Neutrophil (primary cell): ENCODE data around the gene ACIN1.
A peak's percentile ranks its signal among the peaks of the same experiment; 100 is the strongest.

ENCODE experiments used
- H3K27ac ChIP-seq: fragments of 200-600 bp; sonication (generic); 2 replicates; pipeline ENCODE4 v1.5.1; 2016; ENCODE audit warnings: mild to moderate bottlenecking, moderate library complexity
- H3K27me3 ChIP-seq: fragments of 200-600 bp; sonication (generic); 2 replicates; pipeline ENCODE4 v1.6.0; 2016; ENCODE audit warnings: mild to moderate bottlenecking
- H3K36me3 ChIP-seq: fragments of 200-600 bp; sonication (generic); 2 replicates; pipeline ENCODE4 v1.5.1; 2017
- H3K4me1 ChIP-seq, 2 experiments: fragments of 200-600 bp in 1 of 2; sonication (generic) in 1 of 2; 1 replicate in 1 of 2; 2 replicates in 1 of 2; pipeline versions ENCODE4 v1.5.1 to v1.6.1; 2013 to 2016; ENCODE audit warnings: low read depth in 1 of 2, low read length in 1 of 2, mild to moderate bottlenecking in 1 of 2, moderate library complexity in 1 of 2; ENCODE audit not compliant: control insufficient read depth in 1 of 2, insufficient read depth in 1 of 2
- H3K4me3 ChIP-seq, 2 experiments: fragments of 200-600 bp in 1 of 2; sonication (generic) in 1 of 2; 1 replicate in 1 of 2; 2 replicates in 1 of 2; pipeline ENCODE4 v1.5.1; 2013 to 2016; ENCODE audit warnings: low read depth in 1 of 2, low read length in 1 of 2, mild to moderate bottlenecking in 1 of 2, moderate library complexity in 1 of 2
- H3K9me3 ChIP-seq: fragments of 200-600 bp; sonication (generic); 2 replicates; pipeline ENCODE4 v1.5.1; 2016
- TF ChIP-seq, protein P1 (sequence below): fragments of 200-600 bp; sonication (generic); IDR thresholded peaks from 2 replicates; pipeline ENCODE4 v1.5.1; 2016; ENCODE audit warnings: antibody characterized with exemption

The ACIN1 gene

DNA sequence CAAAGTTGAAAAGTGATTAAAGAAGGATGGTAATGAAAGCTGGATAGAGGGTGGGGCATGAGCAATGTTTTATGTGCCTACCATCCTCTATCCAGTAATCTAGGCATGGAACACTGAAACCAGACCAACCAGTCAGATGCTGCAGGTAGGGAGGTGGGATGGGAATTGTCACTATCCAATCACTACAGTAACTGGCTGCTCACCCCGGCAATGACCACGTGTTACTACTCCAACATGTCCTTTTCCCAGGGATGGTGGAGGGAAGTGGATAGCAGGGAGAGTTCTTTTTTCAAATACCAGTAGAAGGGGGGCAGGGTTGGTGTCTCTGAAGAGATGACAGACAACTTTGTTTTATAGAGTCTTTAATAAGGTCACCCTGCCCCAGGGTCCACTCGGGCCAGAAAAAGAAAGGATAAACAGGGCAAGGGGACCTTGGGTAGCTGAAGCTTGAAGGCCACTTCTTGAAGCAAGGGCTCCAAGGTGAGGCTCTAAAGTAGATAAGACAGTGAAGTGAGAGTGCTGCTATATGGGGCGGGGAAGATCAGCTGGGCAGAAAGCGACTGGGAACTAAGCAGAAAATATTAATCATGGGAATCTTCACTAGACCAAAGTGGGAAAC lies 22.9 kb downstream of the ACIN1 start:
- TF ChIP-seq, protein P1, sequence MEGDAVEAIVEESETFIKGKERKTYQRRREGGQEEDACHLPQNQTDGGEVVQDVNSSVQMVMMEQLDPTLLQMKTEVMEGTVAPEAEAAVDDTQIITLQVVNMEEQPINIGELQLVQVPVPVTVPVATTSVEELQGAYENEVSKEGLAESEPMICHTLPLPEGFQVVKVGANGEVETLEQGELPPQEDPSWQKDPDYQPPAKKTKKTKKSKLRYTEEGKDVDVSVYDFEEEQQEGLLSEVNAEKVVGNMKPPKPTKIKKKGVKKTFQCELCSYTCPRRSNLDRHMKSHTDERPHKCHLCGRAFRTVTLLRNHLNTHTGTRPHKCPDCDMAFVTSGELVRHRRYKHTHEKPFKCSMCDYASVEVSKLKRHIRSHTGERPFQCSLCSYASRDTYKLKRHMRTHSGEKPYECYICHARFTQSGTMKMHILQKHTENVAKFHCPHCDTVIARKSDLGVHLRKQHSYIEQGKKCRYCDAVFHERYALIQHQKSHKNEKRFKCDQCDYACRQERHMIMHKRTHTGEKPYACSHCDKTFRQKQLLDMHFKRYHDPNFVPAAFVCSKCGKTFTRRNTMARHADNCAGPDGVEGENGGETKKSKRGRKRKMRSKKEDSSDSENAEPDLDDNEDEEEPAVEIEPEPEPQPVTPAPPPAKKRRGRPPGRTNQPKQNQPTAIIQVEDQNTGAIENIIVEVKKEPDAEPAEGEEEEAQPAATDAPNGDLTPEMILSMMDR, result no peak
- Histone ChIP-seq H3K27ac (peak overlapping the region; percentile 66), H3K4me3 (no peak overlapping the region), H3K4me1 (peaks cover 33 to 37% of the 10 kb centered on the region in 2 experiments), H3K27me3 (no peaks in the 10 kb centered on the region), H3K36me3 (peaks cover 80% of the 10 kb centered on the region), H3K9me3 (no peaks in the 10 kb centered on the region)

DNA sequence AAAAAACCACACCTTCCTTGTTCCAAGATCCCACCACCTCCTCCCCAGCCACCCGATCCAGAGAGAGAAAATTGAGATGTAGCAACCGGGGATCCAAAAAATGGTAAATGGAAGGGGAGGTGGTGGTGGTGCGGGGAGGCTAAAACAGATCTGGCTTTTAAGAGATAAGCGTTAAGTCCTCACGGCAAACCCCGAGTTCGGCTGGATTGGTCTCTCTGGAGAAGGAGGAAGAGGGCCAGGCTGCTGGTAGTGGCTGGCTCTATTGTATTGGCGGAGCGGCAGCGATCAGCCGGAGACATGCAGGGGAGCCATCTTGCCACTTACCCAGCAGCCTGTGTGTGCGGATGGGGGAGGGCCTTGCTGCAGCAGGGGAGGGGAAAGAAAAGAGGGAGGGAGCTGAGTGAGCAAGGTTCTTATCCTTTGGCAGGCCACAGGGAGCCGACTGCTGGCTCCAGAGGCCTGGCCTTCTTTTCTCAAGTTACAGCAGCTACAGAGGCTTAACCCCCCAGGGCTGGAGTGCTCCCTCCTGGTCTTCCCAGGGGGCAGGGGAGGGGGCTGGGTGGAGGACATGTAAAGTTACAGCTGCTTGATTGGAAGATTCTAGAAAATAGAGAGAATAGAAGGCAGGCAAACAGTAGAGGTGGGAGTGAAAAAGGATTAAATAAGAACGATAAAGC lies 23.6 kb downstream of the ACIN1 start:
- Histone ChIP-seq H3K36me3 (peaks cover 80% of the 10 kb centered on the region), H3K27me3 (no peaks in the 10 kb centered on the region), H3K4me3 (peak overlapping the region; percentile 30 to 39), H3K27ac (peak overlapping the region; percentile 66), H3K4me1 (peaks cover 33 to 37% of the 10 kb centered on the region in 2 experiments), H3K9me3 (no peaks in the 10 kb centered on the region)
- TF ChIP-seq, protein P1, result no peak

DNA sequence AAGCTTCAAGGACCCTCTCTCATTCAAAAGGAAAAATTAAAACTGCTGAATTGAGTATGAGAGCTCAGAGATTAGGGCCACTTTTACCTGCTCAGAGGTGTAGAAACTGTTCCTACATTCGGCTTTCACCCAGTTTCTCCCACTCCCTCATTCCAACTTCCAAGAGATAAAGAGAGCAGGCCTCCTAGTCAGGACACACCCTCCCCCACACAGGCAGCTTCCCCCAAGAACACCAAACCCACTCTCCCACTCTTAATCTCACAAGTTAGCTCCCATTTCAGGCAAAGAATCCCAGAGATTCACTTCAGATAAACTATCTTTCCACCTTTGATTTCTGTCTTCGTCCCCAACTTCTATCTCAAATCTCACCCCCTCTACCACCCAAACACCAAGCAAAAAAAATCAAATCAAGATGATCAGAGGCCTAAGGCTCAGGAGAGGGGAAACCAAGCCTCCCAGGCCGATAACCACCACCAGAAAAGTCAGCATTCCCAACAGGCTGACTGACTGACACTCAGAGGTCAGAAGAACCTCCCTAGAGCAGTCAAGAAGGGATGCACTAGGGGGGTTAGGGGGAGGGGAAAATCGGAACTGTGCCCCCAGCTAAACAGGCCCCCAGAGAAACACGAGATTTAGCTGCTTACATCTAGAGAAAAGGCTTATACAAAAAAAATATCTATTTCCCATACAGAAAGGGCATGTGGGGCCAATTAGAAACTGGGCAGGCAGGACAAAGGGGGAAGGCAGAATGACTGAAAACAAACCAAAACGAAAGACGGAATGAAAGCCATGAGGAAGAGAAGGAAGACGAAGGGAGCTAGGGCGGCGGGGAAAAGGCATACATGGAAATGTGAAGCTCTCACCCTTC lies 24.4 kb downstream of the ACIN1 start:
- H3K4me3 ChIP-seq, result peak overlapping the region in 1 of 2 experiments; percentile 30
- H3K4me1 ChIP-seq, result peaks cover 33 to 37% of the 10 kb centered on the region in 2 experiments
- H3K27me3 ChIP-seq, result no peaks in the 10 kb centered on the region
- TF ChIP-seq, protein P1, result no peak
- H3K36me3 ChIP-seq, result peaks cover 80% of the 10 kb centered on the region
- H3K27ac ChIP-seq, result peak overlapping the region; percentile 66
- no peaks in the 10 kb centered on the region for H3K9me3 ChIP-seq

DNA sequence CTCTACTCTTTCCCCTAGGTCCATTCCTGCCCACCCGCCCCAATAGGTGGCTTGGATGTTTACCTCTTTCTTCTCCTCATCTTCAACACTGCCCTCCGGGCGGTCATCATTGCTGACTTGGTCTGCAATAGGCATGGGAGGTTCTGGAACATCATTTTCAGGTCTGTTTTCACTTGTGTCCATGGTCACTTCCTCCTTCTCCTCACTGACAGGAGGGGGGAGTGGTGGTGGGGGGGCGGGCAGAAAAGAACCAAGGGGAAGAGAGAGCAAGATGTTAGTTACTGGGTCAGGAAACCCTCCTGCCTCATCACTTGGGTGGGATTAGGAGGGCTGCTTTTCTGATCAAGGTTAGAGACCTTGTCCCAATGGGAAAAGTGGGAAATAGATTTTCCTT lies 25.5 kb downstream of the ACIN1 start:
- Histone ChIP-seq H3K4me1 (peaks cover 33 to 37% of the 10 kb centered on the region in 2 experiments), H3K27ac (peak overlapping the region; percentile 66), H3K4me3 (no peak overlapping the region), H3K9me3 (no peaks in the 10 kb centered on the region), H3K27me3 (no peaks in the 10 kb centered on the region), H3K36me3 (peaks cover 79% of the 10 kb centered on the region)
- TF ChIP-seq, protein P1, result no peak

DNA sequence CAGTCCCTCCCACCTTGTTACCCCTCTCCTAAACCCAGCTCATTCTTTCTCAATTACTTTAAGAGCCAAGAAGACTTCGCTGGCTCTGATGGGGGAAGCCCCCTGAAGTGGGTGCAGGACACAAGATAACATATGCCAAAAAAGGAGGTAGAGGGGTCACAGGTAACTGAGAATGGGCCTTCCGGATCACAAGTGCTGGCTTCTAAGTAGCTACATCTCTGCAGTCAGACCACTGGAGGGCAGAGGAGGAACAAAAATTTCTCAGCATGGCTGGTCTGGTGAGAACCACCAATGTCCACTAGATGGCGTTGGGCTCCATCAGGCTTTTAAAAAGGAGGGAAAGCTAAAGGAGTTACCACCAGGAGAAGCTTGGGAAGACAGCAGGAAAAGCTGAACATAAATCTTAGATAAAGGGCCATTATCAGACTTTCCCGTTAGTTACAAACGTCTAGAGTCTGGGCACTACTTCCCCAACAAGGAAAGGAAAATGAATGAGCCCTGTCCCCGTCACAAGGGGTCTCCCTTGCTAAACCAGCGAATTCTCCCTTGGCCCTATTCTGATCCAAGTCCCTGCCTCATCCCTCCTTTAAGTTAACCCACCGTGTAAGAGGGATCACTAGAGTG lies 26.0 kb downstream of the ACIN1 start:
- H3K9me3 ChIP-seq, result no peaks in the 10 kb centered on the region
- H3K4me1 ChIP-seq, result peaks cover 33 to 37% of the 10 kb centered on the region in 2 experiments
- H3K4me3 ChIP-seq, result no peak overlapping the region
- no peaks in the 10 kb centered on the region for H3K27me3 ChIP-seq
- peak overlapping the region; percentile 66 for H3K27ac ChIP-seq
- TF ChIP-seq, protein P1, result peak; percentile 93
- peaks cover 79% of the 10 kb centered on the region for H3K36me3 ChIP-seq
